ENCODE measurements around the gene SAMD11. TPM values are rescaled to one million over a fixed set of nuclear protein-coding genes. Genes with fewer than 3 reads are reported as not detected.

The SAMD11 gene
- total and polyA plus RNA-seq, 2 of the 13 experiments (the other 11 are each of a cell fraction or from before 2014, with no cell fraction given): 0.11 TPM; not detected in 1

DNA sequence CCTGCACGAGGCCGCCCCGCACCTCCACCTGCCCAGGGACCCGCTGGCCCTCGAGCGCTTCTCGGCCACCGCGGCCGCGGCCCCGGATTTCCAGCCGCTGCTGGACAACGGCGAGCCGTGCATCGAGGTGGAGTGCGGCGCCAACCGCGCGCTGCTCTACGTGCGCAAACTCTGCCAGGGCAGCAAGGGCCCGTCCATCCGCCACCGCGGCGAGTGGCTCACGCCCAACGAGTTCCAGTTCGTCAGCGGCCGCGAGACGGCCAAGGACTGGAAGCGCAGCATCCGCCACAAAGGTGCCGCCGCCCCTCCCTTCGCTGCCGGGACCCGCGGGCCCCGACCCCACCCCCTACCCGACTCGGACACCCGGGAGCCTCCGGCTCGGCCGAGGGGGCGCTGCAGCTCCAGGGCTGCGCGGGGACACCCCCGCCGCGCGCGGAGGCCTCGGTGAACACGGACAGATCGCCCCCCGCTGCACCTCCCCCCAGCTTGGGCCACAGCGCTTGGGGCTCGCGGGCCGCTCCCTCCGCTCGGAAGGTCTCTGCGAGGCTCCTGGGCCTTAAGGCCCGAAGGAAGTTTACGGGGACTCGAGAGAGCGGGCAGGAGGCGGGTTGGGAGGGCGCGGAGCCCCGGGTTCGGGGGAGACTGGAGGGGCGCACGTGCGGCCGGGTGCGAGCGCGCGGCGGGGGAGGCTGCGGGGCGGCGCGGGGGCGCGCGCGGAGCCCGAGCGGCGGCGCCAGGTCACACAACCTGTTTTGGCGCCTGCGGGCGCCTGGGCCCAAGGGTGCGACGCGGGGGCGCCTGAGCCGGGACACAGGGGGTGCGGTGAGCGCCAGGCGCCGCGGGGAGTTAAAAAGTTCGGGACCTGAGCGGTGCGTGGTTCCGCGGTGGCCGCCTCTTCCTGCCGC, 1.2 kb downstream of the SAMD11 start (continued):
- TF ChIP-seq, protein P1, sequence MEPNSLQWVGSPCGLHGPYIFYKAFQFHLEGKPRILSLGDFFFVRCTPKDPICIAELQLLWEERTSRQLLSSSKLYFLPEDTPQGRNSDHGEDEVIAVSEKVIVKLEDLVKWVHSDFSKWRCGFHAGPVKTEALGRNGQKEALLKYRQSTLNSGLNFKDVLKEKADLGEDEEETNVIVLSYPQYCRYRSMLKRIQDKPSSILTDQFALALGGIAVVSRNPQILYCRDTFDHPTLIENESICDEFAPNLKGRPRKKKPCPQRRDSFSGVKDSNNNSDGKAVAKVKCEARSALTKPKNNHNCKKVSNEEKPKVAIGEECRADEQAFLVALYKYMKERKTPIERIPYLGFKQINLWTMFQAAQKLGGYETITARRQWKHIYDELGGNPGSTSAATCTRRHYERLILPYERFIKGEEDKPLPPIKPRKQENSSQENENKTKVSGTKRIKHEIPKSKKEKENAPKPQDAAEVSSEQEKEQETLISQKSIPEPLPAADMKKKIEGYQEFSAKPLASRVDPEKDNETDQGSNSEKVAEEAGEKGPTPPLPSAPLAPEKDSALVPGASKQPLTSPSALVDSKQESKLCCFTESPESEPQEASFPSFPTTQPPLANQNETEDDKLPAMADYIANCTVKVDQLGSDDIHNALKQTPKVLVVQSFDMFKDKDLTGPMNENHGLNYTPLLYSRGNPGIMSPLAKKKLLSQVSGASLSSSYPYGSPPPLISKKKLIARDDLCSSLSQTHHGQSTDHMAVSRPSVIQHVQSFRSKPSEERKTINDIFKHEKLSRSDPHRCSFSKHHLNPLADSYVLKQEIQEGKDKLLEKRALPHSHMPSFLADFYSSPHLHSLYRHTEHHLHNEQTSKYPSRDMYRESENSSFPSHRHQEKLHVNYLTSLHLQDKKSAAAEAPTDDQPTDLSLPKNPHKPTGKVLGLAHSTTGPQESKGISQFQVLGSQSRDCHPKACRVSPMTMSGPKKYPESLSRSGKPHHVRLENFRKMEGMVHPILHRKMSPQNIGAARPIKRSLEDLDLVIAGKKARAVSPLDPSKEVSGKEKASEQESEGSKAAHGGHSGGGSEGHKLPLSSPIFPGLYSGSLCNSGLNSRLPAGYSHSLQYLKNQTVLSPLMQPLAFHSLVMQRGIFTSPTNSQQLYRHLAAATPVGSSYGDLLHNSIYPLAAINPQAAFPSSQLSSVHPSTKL (CRISPR knock-in tag; IDR thresholded peaks at IDR 0.05): no peak
- TF ChIP-seq, protein P2, sequence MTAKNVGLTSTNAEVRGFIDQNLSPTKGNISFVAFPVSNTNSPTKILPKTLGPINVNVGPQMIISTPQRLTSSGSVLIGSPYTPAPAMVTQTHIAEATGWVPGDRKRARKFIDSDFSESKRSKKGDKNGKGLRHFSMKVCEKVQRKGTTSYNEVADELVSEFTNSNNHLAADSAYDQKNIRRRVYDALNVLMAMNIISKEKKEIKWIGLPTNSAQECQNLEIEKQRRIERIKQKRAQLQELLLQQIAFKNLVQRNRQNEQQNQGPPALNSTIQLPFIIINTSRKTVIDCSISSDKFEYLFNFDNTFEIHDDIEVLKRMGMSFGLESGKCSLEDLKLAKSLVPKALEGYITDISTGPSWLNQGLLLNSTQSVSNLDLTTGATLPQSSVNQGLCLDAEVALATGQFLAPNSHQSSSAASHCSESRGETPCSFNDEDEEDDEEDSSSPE (CRISPR knock-in tag; IDR thresholded peaks at IDR 0.05): 0 out of 2 replicates have a peak, but pooled peaks have one; percentile 9
- TF ChIP-seq TARDBP (CRISPR knock-in tag; IDR thresholded peaks at IDR 0.05) (no peak), ZFY (CRISPR knock-in tag; IDR thresholded peaks at IDR 0.05) (0 out of 2 replicates have a peak, but pooled peaks have one; percentile 6), CBFB (CRISPR knock-in tag; IDR thresholded peaks at IDR 0.05) (no peak), CAMTA2 (CRISPR knock-in tag; IDR thresholded peaks at IDR 0.05; ENCODE audit: borderline replicate concordance) (no peak)
- TF ChIP-seq, protein P3, sequence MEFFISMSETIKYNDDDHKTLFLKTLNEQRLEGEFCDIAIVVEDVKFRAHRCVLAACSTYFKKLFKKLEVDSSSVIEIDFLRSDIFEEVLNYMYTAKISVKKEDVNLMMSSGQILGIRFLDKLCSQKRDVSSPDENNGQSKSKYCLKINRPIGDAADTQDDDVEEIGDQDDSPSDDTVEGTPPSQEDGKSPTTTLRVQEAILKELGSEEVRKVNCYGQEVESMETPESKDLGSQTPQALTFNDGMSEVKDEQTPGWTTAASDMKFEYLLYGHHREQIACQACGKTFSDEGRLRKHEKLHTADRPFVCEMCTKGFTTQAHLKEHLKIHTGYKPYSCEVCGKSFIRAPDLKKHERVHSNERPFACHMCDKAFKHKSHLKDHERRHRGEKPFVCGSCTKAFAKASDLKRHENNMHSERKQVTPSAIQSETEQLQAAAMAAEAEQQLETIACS (CRISPR knock-in tag; IDR thresholded peaks at IDR 0.05): peak; percentile 24; the same call in 1 of the 2 replicates
- TF ChIP-seq, protein P4, sequence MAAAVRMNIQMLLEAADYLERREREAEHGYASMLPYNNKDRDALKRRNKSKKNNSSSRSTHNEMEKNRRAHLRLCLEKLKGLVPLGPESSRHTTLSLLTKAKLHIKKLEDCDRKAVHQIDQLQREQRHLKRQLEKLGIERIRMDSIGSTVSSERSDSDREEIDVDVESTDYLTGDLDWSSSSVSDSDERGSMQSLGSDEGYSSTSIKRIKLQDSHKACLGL (CRISPR knock-in tag; IDR thresholded peaks at IDR 0.05): peak; percentile 24; the same call in 1 of the 2 replicates
- TF ChIP-seq, protein P5, sequence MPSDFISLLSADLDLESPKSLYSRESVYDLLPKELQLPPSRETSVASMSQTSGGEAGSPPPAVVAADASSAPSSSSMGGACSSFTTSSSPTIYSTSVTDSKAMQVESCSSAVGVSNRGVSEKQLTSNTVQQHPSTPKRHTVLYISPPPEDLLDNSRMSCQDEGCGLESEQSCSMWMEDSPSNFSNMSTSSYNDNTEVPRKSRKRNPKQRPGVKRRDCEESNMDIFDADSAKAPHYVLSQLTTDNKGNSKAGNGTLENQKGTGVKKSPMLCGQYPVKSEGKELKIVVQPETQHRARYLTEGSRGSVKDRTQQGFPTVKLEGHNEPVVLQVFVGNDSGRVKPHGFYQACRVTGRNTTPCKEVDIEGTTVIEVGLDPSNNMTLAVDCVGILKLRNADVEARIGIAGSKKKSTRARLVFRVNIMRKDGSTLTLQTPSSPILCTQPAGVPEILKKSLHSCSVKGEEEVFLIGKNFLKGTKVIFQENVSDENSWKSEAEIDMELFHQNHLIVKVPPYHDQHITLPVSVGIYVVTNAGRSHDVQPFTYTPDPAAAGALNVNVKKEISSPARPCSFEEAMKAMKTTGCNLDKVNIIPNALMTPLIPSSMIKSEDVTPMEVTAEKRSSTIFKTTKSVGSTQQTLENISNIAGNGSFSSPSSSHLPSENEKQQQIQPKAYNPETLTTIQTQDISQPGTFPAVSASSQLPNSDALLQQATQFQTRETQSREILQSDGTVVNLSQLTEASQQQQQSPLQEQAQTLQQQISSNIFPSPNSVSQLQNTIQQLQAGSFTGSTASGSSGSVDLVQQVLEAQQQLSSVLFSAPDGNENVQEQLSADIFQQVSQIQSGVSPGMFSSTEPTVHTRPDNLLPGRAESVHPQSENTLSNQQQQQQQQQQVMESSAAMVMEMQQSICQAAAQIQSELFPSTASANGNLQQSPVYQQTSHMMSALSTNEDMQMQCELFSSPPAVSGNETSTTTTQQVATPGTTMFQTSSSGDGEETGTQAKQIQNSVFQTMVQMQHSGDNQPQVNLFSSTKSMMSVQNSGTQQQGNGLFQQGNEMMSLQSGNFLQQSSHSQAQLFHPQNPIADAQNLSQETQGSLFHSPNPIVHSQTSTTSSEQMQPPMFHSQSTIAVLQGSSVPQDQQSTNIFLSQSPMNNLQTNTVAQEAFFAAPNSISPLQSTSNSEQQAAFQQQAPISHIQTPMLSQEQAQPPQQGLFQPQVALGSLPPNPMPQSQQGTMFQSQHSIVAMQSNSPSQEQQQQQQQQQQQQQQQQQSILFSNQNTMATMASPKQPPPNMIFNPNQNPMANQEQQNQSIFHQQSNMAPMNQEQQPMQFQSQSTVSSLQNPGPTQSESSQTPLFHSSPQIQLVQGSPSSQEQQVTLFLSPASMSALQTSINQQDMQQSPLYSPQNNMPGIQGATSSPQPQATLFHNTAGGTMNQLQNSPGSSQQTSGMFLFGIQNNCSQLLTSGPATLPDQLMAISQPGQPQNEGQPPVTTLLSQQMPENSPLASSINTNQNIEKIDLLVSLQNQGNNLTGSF (CRISPR knock-in tag; IDR thresholded peaks at IDR 0.05): no peak
- TF ChIP-seq, protein P6, sequence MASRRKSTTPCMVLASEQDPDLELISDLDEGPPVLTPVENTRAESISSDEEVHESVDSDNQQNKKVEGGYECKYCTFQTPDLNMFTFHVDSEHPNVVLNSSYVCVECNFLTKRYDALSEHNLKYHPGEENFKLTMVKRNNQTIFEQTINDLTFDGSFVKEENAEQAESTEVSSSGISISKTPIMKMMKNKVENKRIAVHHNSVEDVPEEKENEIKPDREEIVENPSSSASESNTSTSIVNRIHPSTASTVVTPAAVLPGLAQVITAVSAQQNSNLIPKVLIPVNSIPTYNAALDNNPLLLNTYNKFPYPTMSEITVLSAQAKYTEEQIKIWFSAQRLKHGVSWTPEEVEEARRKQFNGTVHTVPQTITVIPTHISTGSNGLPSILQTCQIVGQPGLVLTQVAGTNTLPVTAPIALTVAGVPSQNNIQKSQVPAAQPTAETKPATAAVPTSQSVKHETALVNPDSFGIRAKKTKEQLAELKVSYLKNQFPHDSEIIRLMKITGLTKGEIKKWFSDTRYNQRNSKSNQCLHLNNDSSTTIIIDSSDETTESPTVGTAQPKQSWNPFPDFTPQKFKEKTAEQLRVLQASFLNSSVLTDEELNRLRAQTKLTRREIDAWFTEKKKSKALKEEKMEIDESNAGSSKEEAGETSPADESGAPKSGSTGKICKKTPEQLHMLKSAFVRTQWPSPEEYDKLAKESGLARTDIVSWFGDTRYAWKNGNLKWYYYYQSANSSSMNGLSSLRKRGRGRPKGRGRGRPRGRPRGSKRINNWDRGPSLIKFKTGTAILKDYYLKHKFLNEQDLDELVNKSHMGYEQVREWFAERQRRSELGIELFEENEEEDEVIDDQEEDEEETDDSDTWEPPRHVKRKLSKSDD (CRISPR knock-in tag; IDR thresholded peaks at IDR 0.05; ENCODE audit: low read depth): no peak
- TF ChIP-seq, protein P7, sequence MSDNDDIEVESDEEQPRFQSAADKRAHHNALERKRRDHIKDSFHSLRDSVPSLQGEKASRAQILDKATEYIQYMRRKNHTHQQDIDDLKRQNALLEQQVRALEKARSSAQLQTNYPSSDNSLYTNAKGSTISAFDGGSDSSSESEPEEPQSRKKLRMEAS (IDR thresholded peaks at IDR 0.05): peak; percentile 38; the same call in 1 of the 2 replicates

Measured in HepG2 (cell line).